Measurements from ENCODE around the gene PNLIPRP2.

The PNLIPRP2 gene

GRCh38 chr10:116653885-116654284, 33.1 kb downstream of the PNLIPRP2 start:
- H3K4me3 Mint-ChIP-seq = no peak overlapping the region
- no peaks in the 10 kb centered on the region for H3K36me3 Mint-ChIP-seq (ENCODE audit: insufficient read depth)
- no peak overlapping the region for H3K27ac Mint-ChIP-seq
- DNase-seq (no peak), ATAC-seq (replicated peaks) (no peak)
- no peaks in the 10 kb centered on the region for H3K4me1 Mint-ChIP-seq (ENCODE audit: low read depth in 2 of 2)
- peaks cover 0 to 2% of the 10 kb centered on the region in 2 donors for H3K9me3 Mint-ChIP-seq
- peaks cover 0 to 6% of the 10 kb centered on the region in 2 donors for H3K27me3 Mint-ChIP-seq

- peaks cover 0 to 2% of the 10 kb centered on the region in 2 donors for H3K9me3 Mint-ChIP-seq
- no peak overlapping the region for H3K4me3 Mint-ChIP-seq
- H3K36me3 Mint-ChIP-seq (ENCODE audit: insufficient read depth) = no peaks in the 10 kb centered on the region
- H3K4me1 Mint-ChIP-seq (ENCODE audit: low read depth in 2 of 2) = no peaks in the 10 kb centered on the region
- DNase-seq (no peak), ATAC-seq (replicated peaks) (no peak)
- H3K27me3 Mint-ChIP-seq = peaks cover 0 to 6% of the 10 kb centered on the region in 2 donors
- no peak overlapping the region for H3K27ac Mint-ChIP-seq
These were observed 34.1 kb downstream of the PNLIPRP2 start for GRCh38 chr10:116654816-116655215.

- Mint-ChIP-seq H3K4me1 (ENCODE audit: low read depth in 2 of 2) (no peaks in the 10 kb centered on the region), H3K27me3 (peaks cover 0 to 6% of the 10 kb centered on the region in 2 donors), H3K9me3 (peaks cover 0 to 2% of the 10 kb centered on the region in 2 donors), H3K4me3 (no peak overlapping the region), H3K36me3 (ENCODE audit: insufficient read depth) (no peaks in the 10 kb centered on the region), H3K27ac (no peak overlapping the region)
- no peak for DNase-seq
- no peak for ATAC-seq (replicated peaks)
These were observed 34.8 kb downstream of the PNLIPRP2 start for GRCh38 chr10:116655568-116655967.

- H3K27ac Mint-ChIP-seq = no peak overlapping the region
These were observed 35.3 kb downstream of the PNLIPRP2 start for GRCh38 chr10:116656044-116656443.

GRCh38 chr10:116657863-116658551, 37.3 kb downstream of the PNLIPRP2 start:
- Mint-ChIP-seq H3K27me3 (peaks cover 0 to 6% of the 10 kb centered on the region in 2 donors), H3K27ac (no peak overlapping the region), H3K36me3 (ENCODE audit: insufficient read depth) (no peaks in the 10 kb centered on the region), H3K4me1 (ENCODE audit: low read depth in 2 of 2) (no peaks in the 10 kb centered on the region), H3K9me3 (no peaks in the 10 kb centered on the region), H3K4me3 (no peak overlapping the region)
- DNase-seq = no peak
- ATAC-seq (replicated peaks) = no peak

More at GRCh38 chr10:116656044-116656443, 35.3 kb downstream of the PNLIPRP2 start:
- peaks cover 0 to 6% of the 10 kb centered on the region in 2 donors for H3K27me3 Mint-ChIP-seq
- H3K4me1 Mint-ChIP-seq (ENCODE audit: low read depth in 2 of 2) = no peaks in the 10 kb centered on the region
- ATAC-seq (replicated peaks) (no peak), DNase-seq (no peak)
- H3K4me3 Mint-ChIP-seq = no peak overlapping the region
- H3K36me3 Mint-ChIP-seq (ENCODE audit: insufficient read depth) = no peaks in the 10 kb centered on the region
- peaks cover 0 to under 1% of the 10 kb centered on the region in 2 donors for H3K9me3 Mint-ChIP-seq

- Mint-ChIP-seq H3K4me1 (ENCODE audit: low read depth in 2 of 2) (no peaks in the 10 kb centered on the region), H3K27ac (no peak overlapping the region), H3K4me3 (no peak overlapping the region), H3K27me3 (peaks cover 0 to 9% of the 10 kb centered on the region in 2 donors), H3K36me3 (ENCODE audit: insufficient read depth) (no peaks in the 10 kb centered on the region), H3K9me3 (no peaks in the 10 kb centered on the region)
- no peak for DNase-seq
- ATAC-seq (replicated peaks) = no peak
These were observed 38.4 kb downstream of the PNLIPRP2 start for GRCh38 chr10:116659049-116659670.

GRCh38 chr10:116660860-116661259, 40.1 kb downstream of the PNLIPRP2 start:
- peaks cover 0 to 9% of the 10 kb centered on the region in 2 donors for H3K27me3 Mint-ChIP-seq
- no peaks in the 10 kb centered on the region for H3K36me3 Mint-ChIP-seq (ENCODE audit: insufficient read depth)

GRCh38 chr10:116663342-116663741, 42.6 kb downstream of the PNLIPRP2 start:
- DNase-seq = no peak
- peaks cover 0 to 6% of the 10 kb centered on the region in 2 donors for H3K9me3 Mint-ChIP-seq
- no peak overlapping the region for H3K4me3 Mint-ChIP-seq
- H3K4me1 Mint-ChIP-seq (ENCODE audit: low read depth in 2 of 2) = no peaks in the 10 kb centered on the region
- H3K27me3 Mint-ChIP-seq = peaks cover 0 to 27% of the 10 kb centered on the region in 2 donors
- no peak for ATAC-seq (replicated peaks)
- no peaks in the 10 kb centered on the region for H3K36me3 Mint-ChIP-seq (ENCODE audit: insufficient read depth)
- H3K27ac Mint-ChIP-seq = no peak overlapping the region

More at GRCh38 chr10:116660860-116661259, 40.1 kb downstream of the PNLIPRP2 start:
- Mint-ChIP-seq H3K27ac (no peak overlapping the region), H3K4me3 (no peak overlapping the region), H3K9me3 (no peaks in the 10 kb centered on the region), H3K4me1 (ENCODE audit: low read depth in 2 of 2) (no peaks in the 10 kb centered on the region)
- DNase-seq = no peak
- no peak for ATAC-seq (replicated peaks)

- Mint-ChIP-seq H3K27me3 (peaks cover 0 to 38% of the 10 kb centered on the region in 2 donors), H3K27ac (no peak overlapping the region), H3K9me3 (peaks cover 0 to 6% of the 10 kb centered on the region in 2 donors), H3K4me1 (ENCODE audit: low read depth in 2 of 2) (no peaks in the 10 kb centered on the region), H3K36me3 (ENCODE audit: insufficient read depth) (no peaks in the 10 kb centered on the region), H3K4me3 (no peak overlapping the region)
- DNase-seq (no peak), ATAC-seq (replicated peaks) (no peak)
These were observed 43.9 kb downstream of the PNLIPRP2 start for GRCh38 chr10:116664631-116665030.

GRCh38 chr10:116665541-116666125, 44.9 kb downstream of the PNLIPRP2 start:
- Mint-ChIP-seq H3K4me3 (no peak overlapping the region), H3K27ac (no peak overlapping the region), H3K9me3 (peaks cover 0 to 6% of the 10 kb centered on the region in 2 donors), H3K4me1 (ENCODE audit: low read depth in 2 of 2) (no peaks in the 10 kb centered on the region), H3K27me3 (peaks cover 0 to 43% of the 10 kb centered on the region in 2 donors), H3K36me3 (ENCODE audit: insufficient read depth) (no peaks in the 10 kb centered on the region)
- ATAC-seq (replicated peaks) (no peak), DNase-seq (no peak)

- H3K27me3 Mint-ChIP-seq = peaks cover 0 to 53% of the 10 kb centered on the region in 2 donors
- no peak for ATAC-seq (replicated peaks)
- no peak overlapping the region for H3K4me3 Mint-ChIP-seq
- H3K36me3 Mint-ChIP-seq (ENCODE audit: insufficient read depth) = no peaks in the 10 kb centered on the region
- no peaks in the 10 kb centered on the region for H3K4me1 Mint-ChIP-seq (ENCODE audit: low read depth in 2 of 2)
- peaks cover 0 to 6% of the 10 kb centered on the region in 2 donors for H3K9me3 Mint-ChIP-seq
- no peak overlapping the region for H3K27ac Mint-ChIP-seq
- no peak for DNase-seq
These were observed 46.7 kb downstream of the PNLIPRP2 start for GRCh38 chr10:116667484-116667883.

GRCh38 chr10:116668018-116668417, 47.3 kb downstream of the PNLIPRP2 start:
- DNase-seq (no peak), ATAC-seq (replicated peaks) (no peak)
- Mint-ChIP-seq H3K4me3 (no peak overlapping the region), H3K9me3 (peaks cover 0 to 6% of the 10 kb centered on the region in 2 donors), H3K27ac (no peak overlapping the region), H3K27me3 (peaks cover 0 to 53% of the 10 kb centered on the region in 2 donors), H3K36me3 (ENCODE audit: insufficient read depth) (no peaks in the 10 kb centered on the region), H3K4me1 (ENCODE audit: low read depth in 2 of 2) (no peaks in the 10 kb centered on the region)

GRCh38 chr10:116668446-116668845, 47.7 kb downstream of the PNLIPRP2 start:
- ATAC-seq (replicated peaks) (no peak), DNase-seq (no peak)
- H3K36me3 Mint-ChIP-seq (ENCODE audit: insufficient read depth) = no peaks in the 10 kb centered on the region
- no peaks in the 10 kb centered on the region for H3K4me1 Mint-ChIP-seq (ENCODE audit: low read depth in 2 of 2)
- no peak overlapping the region for H3K4me3 Mint-ChIP-seq
- H3K27ac Mint-ChIP-seq = no peak overlapping the region
- H3K9me3 Mint-ChIP-seq = peaks cover 0 to 6% of the 10 kb centered on the region in 2 donors
- H3K27me3 Mint-ChIP-seq = peaks cover 0 to 52% of the 10 kb centered on the region in 2 donors

GRCh38 chr10:116669080-116669479, 48.3 kb downstream of the PNLIPRP2 start:
- Mint-ChIP-seq H3K27me3 (peaks cover 0 to 50% of the 10 kb centered on the region in 2 donors), H3K36me3 (ENCODE audit: insufficient read depth) (no peaks in the 10 kb centered on the region)
- ATAC-seq (replicated peaks) = no peak

More at GRCh38 chr10:116669080-116669479, 48.3 kb downstream of the PNLIPRP2 start:
- peaks cover 0 to 6% of the 10 kb centered on the region in 2 donors for H3K9me3 Mint-ChIP-seq
- no peak for DNase-seq
- no peak overlapping the region for H3K4me3 Mint-ChIP-seq
- no peak overlapping the region for H3K27ac Mint-ChIP-seq
- no peaks in the 10 kb centered on the region for H3K4me1 Mint-ChIP-seq (ENCODE audit: low read depth in 2 of 2)

Measured in effector memory CD8-positive, alpha-beta T cell (primary cell).